T-helper 1 cell (primary cell): ENCODE measurements around the gene SHISA5.

Experiments used
- DNase-seq, 5 donors: peaks; one replicate each; pipeline ENCODE4 v3.0.0-alpha.2; 2012 to 2020

SHISA5 gene

GRCh38 chr3:48459331-48459730 lies 44.6 kb downstream of the SHISA5 start:
- no peak for DNase-seq

DNA sequence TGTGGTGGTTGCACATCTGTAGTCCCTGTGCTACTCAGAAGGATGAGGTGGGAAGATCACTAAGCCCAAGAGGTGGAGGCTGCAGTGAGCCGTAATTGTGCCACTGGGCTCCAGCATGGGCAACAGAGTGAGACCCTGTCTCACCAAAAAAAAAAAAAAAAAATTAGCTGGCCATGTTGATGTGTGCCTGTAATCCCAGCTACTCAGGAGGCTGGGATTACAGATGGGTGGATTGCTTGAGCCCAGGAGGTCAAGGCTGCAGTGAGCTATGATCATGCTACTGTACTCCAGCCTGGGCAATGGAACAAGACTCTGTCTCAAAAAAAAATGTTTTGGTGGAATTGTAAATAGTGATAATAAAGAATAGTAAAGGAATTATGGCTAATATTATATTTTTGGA lies 47.5 kb downstream of the SHISA5 start:
- no peak for DNase-seq

DNA sequence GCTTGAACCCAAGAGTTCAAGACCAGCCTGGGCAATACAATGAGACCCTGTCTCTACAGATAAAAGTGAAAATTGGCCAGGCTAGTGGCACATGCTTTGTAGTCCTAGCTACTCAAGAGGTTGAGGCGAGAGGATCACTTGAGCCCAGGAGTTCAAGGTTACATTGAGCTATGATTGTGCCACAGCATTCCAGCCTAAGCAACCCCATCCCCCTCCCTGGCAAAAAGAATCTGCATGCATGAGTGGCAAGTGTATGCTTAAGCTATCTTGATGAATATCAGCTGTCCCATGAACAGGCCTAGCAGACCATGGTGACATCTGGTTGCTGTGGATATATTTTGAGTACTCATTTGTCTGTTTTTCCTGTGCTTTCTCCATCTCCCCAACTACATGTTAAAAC lies 52.7 kb downstream of the SHISA5 start:
- DNase-seq, result no peak

GRCh38 chr3:48446425-48447193 lies 57.4 kb downstream of the SHISA5 start, which contains the start of gene ATRIP:
Gene ATRIP, plus strand, starts transcription at chr3:48446737. Its CDS starts 109 bp downstream, at chr3:48446846.
- peak; percentile 79 to 85 (median 81) for DNase-seq

DNA sequence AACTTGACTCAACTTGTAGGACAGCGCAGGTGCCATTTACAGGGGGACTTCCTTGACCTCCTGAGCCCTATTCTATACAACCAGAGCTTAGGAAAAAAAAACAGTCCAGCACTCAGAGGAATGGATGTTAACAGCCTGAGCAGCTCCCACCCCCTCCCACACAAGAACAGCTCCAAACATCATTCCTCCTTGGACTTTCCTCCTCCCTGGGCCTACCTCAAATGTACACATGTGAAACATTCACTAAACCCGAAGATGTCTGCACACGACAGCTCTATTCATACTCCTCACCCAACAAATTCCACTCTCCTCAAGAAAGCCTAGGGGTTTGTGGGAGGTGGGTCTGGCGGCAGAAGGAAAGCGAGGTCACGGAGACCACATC lies 57.9 kb downstream of the SHISA5 start:
- DNase-seq, result no peak

GRCh38 chr3:48445277-48445882 lies 58.6 kb downstream of the SHISA5 start:
- DNase-seq, result no peak

GRCh38 chr3:48441940-48442339 lies 62.0 kb downstream of the SHISA5 start:
- DNase-seq, result no peak

GRCh38 chr3:48440590-48440958 lies 63.4 kb downstream of the SHISA5 start:
- peak in 1 of 5 donors; percentile 17 for DNase-seq

- DNase-seq, result peak; percentile 96 to 98 (median 97)
These were observed 64.0 kb downstream of the SHISA5 start, which contains the start of the genes CCDC51 and TMA7 for GRCh38 chr3:48439820-48440589. Gene CCDC51, minus strand, starts transcription at chr3:48440119. Its CDS starts 4,991 bp downstream, at chr3:48435128. Gene TMA7, plus strand, starts transcription at chr3:48440257. Its CDS starts 40 bp downstream, at chr3:48440297.

- DNase-seq, result no peak
These were observed 66.2 kb downstream of the SHISA5 start for GRCh38 chr3:48437812-48438211.

GRCh38 chr3:48436855-48437254 lies 67.1 kb downstream of the SHISA5 start:
- DNase-seq, result no peak

DNA sequence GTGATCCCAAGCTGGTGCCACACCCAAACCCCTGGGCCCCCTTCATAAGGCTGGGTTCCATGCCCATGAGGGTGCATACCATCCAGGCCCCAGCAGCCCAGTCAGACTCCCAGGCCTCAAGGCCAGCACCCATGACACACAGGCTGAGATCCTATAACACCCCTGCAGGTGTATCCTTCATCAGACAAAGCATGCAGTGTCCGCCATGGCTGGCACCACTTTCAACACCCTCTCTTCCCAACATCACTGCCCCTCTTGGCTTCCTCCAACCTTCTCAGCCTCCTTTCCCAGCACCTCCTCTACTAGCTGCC lies 67.5 kb downstream of the SHISA5 start:
- DNase-seq, result no peak

GRCh38 chr3:48435774-48436476 lies 68.0 kb downstream of the SHISA5 start:
- DNase-seq, result peak; percentile 73 to 82 (median 78)

- DNase-seq, result no peak
These were observed 68.8 kb downstream of the SHISA5 start for GRCh38 chr3:48435223-48435595.

DNA sequence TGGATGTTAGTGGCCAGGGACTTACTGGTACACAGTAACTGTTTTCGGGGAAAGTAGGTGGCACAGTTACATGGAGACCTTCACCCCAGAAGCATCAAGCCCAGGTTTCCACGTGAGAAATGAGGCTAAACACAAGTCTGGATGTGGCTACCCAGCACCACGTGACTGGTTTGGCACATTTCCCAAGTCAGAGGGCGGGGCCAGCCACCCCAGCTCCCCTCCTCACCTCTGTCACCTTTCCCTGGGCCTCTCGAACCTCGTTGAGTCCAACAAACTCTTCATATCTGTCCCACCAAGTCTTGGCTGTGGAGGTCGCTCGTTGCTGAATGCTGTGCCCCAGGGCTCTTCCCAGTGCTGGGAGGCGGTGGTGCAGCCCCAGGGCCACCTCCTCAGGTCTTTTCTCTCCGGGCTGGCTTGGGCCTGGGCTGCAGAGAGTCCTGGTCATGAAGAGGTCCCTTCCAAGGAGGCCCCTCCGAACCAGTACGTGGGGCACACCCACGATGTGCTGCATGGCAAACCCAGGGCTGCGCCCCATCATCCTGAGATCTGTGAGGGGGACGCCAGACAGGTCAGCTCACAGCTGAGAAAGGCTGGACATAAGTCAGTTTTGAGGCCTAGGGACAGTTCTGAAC lies 69.3 kb downstream of the SHISA5 start:
- DNase-seq, result no peak

DNA sequence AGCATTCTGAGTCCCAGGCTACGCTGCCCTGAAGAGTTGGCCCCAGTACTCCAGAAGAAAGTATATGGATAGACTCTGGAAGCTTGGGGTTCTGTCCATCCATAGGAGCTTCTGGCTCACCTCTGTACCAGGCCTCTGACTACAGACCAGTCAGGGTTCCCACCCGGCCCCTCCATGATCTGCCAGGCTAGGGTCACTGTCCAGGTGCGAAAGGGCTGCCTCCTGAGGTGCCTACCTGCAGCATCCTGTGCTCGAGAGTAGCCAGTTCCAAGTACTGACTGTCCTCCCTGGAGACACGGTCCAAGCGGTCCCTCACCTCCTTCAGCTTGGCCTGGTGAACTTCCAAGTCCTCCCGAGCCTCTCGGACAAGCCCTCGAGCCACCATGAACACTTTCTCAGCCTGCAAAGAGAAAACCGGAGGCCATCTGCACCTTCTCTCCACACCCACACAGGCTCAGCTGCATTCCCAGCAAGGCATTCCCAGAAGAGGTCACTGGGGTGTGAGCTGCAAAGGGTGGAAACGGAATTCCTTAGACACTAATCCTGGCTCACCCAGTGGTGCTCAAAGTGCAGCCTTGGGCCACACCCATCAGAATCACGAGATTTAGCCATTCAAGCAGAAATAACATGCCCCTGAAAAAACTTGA lies 70.4 kb downstream of the SHISA5 start:
- DNase-seq, result no peak

DNA sequence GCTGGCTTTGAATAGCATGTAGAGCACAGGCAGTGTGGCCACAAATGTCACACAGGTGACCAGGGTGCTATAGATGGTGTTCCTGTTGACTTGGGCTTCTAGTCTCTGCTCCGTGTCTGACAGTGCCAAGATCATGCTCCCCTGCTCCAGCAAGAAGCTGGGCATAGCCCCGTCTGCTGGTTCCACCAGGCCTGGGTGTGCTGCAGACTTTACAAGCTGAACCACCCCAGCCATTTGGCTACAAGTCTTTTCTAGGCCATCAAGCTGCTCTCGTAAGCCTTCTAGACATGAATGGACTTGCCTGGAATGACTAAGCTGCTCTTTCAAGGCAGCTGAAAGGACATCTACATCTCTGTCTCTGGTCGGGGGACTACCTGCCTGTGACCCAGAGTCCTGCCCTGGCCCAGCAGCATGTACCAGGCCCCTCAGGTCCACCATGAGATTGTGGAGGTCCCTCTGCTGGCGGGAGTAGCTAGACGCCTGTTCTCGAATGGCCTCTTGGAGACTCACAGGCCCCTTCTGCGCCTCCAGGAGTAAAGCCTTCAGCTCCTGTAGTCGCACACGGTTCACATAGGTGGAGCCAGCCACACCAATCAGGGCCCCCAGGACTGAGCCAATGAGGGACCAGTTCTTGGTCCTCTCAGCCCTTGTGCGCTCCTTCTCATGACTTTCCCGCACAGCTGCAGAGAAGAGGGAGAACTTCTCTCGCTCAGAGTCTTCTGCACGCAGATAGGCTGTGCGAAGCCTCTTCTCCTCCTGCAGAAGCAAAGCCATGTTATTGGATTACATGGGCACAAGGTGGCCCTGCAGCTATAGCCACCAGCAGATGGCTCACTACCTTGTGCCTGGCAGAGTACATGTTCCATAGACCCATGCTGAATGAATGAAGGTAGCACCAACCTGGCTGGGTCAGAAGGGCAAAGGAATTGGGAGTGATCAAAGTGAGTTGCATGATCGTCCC lies 71.3 kb downstream of the SHISA5 start:
- no peak for DNase-seq

GRCh38 chr3:48431224-48432029 lies 72.5 kb downstream of the SHISA5 start:
- no peak for DNase-seq

DNA sequence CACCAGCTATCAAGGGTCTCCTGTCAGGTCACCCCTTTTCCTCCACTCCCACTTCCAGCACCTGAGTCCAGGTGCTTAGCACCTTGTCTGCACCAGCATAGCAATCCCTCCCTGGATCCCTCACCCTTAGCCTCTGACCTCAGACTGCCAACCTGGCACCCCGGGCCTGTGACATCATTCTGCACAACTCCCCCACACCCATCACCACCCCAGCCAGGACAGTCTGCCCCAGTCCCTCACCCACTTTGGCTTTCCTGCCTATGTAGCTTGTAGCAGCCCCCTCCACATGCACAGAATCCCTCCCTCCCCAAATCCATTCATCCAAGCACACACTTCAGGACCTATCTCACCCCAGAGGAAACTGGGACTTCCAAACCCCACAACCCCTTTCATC lies 73.3 kb downstream of the SHISA5 start:
- no peak for DNase-seq
